NCI-H146 (cell line): ENCODE data around the gene GPER1.
"Not testable (repeated sequence)": the region's sequence is repeated elsewhere in the genome, so short reads cannot be mapped to it uniquely, and the experiment has no call there.

Experiments used
- DNase-seq: peaks from one replicate; lab custom pipeline; 2025; lab: John Stamatoyannopoulos, UW

Gene GPER1

GRCh38 chr7:1103789-1104515, 16.0 kb downstream of the GPER1 start:
- DNase-seq, result no peak

GRCh38 chr7:1104516-1105179, 16.7 kb downstream of the GPER1 start:
- DNase-seq, result no peak

GRCh38 chr7:1105189-1105588, 17.3 kb downstream of the GPER1 start:
- no peak for DNase-seq

- no peak for DNase-seq
Measured at GRCh38 chr7:1106063-1106792, 18.3 kb downstream of the GPER1 start.

- DNase-seq, result no peak
Measured at GRCh38 chr7:1106793-1107421, 19.0 kb downstream of the GPER1 start.

- no peak for DNase-seq
Measured at GRCh38 chr7:1108264-1108920, 20.5 kb downstream of the GPER1 start.

- DNase-seq, result no peak
Measured at GRCh38 chr7:1109581-1110310, 21.8 kb downstream of the GPER1 start.

- DNase-seq, result no peak
Measured at GRCh38 chr7:1110358-1110757, 22.4 kb downstream of the GPER1 start.

- no peak for DNase-seq
Measured at GRCh38 chr7:1111156-1111555, 23.2 kb downstream of the GPER1 start.

- DNase-seq, result no peak
Measured at GRCh38 chr7:1112109-1112508, 24.2 kb downstream of the GPER1 start.

GRCh38 chr7:1112625-1113547, 25.0 kb downstream of the GPER1 start:
- no peak for DNase-seq

- DNase-seq, result no peak
Measured at GRCh38 chr7:1113548-1113885, 25.6 kb downstream of the GPER1 start.

GRCh38 chr7:1114088-1114487, 26.2 kb downstream of the GPER1 start:
- no peak for DNase-seq

- no peak for DNase-seq
Measured at GRCh38 chr7:1114505-1114904, 26.6 kb downstream of the GPER1 start.

- DNase-seq, result not testable (repeated sequence)
Measured at GRCh38 chr7:1115171-1116045, 27.5 kb downstream of the GPER1 start.

GRCh38 chr7:1116383-1117008, 28.6 kb downstream of the GPER1 start:
- DNase-seq, result not testable (repeated sequence)

GRCh38 chr7:1117321-1117928, 29.5 kb downstream of the GPER1 start:
- DNase-seq, result no peak

- no peak for DNase-seq
Measured at GRCh38 chr7:1119201-1119600, 31.3 kb downstream of the GPER1 start.
